ENCODE measurements around the gene OSBPL6.

DNA sequence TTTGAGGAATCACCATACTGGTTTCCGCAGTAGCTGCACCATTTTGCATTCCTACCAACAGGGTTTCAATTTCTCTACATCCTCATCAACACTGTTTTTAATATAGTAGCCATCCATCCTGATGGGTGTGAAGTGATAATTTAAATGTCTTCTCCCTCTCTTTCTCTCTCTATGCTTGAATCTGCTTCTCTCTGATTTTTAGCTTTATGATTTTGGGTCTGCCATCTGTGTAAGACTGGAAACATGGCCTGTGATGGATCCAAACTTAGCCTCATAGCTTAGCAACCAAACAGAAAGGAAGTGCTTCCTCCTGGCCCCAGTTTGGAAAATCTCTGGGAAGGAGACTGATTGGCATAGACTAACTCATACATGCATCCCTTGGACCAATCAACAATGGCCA lies 33.7 kb upstream of the OSBPL6 start:
- TF ChIP-seq CTCF (conservative IDR thresholded peaks at IDR 0.05 in 1 of 2, IDR thresholded peaks at IDR 0.05 in 1 of 2; ENCODE audit: extremely low read depth in 1 of 2, insufficient read depth in 1 of 2, low read depth in 1 of 2, low read length in 2 of 2) (no peak), EZH2 (IDR thresholded peaks at IDR 0.05; ENCODE audit: borderline replicate concordance, low read length) (no peak)
